ENCODE data around the gene OR1L6.

Gene OR1L6

GRCh38 chr9:122789256-122790046 lies 47.3 kb downstream of the OR1L6 start:
- no peaks in the 10 kb centered on the region for H3K36me3 Mint-ChIP-seq (ENCODE audit: low read depth)
- H3K4me3 Mint-ChIP-seq: no peak overlapping the region
- peaks cover 2% of the 10 kb centered on the region for H3K27me3 Mint-ChIP-seq
- intact Hi-C loops (cut with micrococcal nuclease): no loop called here
- no peaks in the 10 kb centered on the region for H3K4me1 Mint-ChIP-seq (ENCODE audit: low read depth)
- H3K27ac Mint-ChIP-seq: no peak overlapping the region
- H3K9me3 Mint-ChIP-seq: no peaks in the 10 kb centered on the region

DNA sequence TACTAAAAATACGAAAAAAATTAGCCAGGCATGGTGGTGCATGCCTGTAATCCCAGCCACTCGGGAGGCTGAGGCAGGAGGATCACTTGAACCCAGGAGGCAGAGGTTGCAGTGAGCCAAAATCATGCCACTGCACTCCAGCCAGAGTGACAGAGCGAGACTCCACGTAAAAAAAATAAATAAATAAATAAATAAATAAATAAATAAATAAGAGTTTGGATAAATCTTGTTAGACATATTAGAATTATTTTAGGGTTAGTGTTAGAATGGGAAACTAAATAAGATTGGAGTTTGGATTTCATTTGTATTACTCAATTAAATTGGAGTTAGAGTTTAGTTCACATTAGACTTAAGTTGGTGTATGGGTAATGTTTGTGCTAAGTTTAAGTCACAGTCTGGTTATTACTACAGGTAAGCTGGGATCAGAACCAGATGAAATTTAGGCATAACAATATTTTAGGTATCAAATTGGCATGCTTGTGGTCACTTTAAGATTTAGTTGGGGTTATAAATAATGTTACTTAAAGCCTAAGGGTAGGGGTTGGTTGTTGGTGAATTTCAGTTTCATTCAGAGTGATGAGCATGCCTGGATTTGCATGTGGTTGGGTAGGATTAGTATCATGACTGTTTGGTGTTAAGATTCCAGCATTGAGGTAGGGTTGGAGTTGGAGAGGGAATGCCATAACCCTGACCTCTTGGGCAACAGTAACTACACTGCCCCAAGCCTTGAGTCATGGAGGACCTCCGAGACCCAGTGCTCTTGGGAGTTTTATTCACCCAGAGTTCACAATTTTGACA lies 50.0 kb downstream of the OR1L6 start:
- Mint-ChIP-seq H3K9me3 (no peaks in the 10 kb centered on the region), H3K4me3 (no peak overlapping the region), H3K4me1 (ENCODE audit: low read depth) (no peaks in the 10 kb centered on the region), H3K27me3 (peaks cover 2% of the 10 kb centered on the region), H3K27ac (no peak overlapping the region), H3K36me3 (ENCODE audit: low read depth) (no peaks in the 10 kb centered on the region)
- intact Hi-C loops (cut with micrococcal nuclease): no loop called here

- no peaks in the 10 kb centered on the region for H3K36me3 Mint-ChIP-seq (ENCODE audit: low read depth)
- H3K27me3 Mint-ChIP-seq: no peaks in the 10 kb centered on the region
- H3K9me3 Mint-ChIP-seq: no peaks in the 10 kb centered on the region
- H3K27ac Mint-ChIP-seq: no peak overlapping the region
- intact Hi-C loops (cut with micrococcal nuclease): no loop called here
- H3K4me1 Mint-ChIP-seq (ENCODE audit: low read depth): no peaks in the 10 kb centered on the region
- no peak overlapping the region for H3K4me3 Mint-ChIP-seq
Measured at GRCh38 chr9:122797316-122798063, 55.4 kb downstream of the OR1L6 start.
